NCI-H146 treated with DMSO at 0.1 percent for 48 hours (cell line): ENCODE results near the gene GPALPP1.
"Not testable (repeated sequence)": the region's sequence is repeated elsewhere in the genome, so short reads cannot be mapped to it uniquely, and the experiment has no call there.

Experiments used
- DNase-seq: peaks from one replicate; lab custom pipeline; 2025; ENCODE audit not compliant: unreplicated experiment; lab: John Stamatoyannopoulos, UW

Gene GPALPP1

DNA sequence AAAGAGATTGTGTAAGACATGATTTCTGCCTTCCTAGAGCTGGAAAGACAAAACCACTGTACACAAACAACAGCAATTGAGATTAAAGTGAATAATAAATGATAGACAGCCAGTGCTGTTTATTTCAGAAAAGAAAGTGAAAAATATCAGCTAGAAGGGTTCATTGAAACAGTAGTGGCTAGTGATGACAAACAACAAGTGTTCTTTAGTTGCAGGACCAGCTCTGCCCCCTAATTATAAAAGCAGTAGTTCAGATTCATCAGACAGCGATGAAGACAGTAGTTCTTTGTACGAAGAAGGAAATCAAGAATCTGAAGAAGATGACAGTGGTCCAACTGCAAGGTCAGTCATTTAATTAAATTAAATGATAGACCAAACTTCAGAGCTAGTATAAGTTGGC is 14.8 kb downstream of the GPALPP1 start:
- DNase-seq: no peak

DNA sequence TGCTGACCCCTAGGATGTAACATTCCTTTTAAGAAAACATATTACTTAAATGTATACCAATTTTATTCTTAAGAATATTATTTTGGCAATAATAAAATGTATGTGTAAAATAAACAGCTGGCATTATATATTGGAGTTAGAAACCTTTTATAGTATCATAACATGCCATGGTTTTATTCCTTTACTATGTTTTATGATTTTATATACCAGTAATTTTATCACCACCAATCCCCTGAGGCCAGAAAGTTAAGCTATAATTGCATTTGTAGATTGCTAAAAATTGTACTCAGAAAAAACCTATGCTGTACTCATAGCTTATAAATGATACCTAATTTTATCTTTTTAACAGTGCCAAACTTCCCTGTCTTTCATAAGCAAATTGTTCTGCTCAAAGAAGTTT is 17.9 kb downstream of the GPALPP1 start:
- DNase-seq: no peak

DNA sequence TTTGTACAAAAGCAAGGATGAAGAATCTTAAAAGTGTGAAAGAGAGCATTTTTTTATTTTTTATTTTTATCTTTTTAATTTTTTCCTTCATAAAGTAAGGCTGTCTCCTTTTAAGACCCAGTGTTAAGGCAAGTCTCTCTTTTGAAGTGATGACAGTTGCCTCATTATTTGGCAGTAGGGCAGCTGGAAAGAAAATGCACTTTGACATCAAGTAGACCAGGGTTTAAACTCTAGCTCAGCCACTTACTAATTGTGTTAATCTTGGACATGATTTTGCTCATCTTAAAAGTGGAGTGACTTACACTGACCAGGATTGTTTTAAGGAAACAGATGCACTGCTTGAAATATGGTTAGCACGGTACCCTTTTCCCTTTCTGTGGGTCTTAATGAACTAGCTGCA is 18.5 kb downstream of the GPALPP1 start:
- no peak for DNase-seq

- DNase-seq: no peak
Observed at GRCh38 chr13:45011198-45011597, 21.9 kb downstream of the GPALPP1 start.

DNA sequence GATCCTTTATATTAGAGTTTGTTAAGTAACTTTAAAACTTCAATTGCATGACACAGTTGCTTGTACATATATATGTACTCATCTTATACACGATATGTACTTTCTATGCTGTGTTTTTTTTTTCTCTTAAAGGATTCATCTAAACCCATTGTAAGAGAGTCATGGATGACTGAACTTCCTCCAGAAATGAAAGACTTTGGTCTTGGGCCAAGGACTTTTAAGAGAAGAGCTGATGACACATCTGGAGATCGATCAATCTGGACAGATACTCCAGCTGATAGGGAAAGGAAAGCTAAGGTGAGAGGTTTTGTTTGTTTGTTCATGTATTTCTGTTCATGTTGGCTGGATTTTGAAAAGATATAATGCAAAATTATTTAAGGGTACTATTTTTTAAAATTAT is 26.0 kb downstream of the GPALPP1 start:
- DNase-seq: no peak

GRCh38 chr13:45016792-45017425 is 27.6 kb downstream of the GPALPP1 start:
- no peak for DNase-seq

DNA sequence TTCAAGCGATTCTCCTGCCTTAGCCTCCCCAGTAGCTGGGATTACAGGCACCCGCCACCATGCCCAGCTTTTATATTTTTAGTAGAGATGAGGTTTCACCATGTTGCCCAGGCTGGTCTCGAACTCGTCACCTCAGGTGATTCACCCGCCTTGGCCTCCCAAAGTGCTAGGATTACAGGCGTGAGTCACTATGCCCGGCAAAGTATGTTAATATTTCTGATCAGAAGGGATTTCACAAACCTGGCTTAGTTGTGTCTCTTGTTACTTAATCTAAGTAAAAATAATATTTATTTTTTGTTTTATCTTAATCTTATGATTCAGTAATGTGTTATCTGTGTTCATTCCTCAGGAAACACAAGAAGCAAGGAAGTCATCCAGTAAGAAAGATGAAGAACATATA is 30.6 kb downstream of the GPALPP1 start:
- not testable (repeated sequence) for DNase-seq

DNA sequence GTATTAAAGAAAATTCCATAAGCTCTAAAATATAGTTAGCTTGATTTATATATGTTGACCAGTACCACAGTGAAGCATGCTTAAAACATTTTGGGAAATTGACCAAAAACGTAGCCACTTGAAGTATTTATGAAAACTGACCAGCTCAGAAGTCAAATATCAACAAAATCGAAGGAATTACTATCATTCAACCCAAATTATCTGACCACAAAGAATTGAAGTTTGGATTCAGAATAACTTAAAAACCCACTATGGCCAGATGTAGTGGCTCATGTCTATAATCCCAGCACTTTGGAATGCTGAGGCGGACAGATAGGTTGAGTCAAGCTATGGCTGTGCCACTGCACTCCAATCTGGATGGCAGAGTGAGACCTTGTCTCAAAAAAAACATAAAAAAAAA is 31.9 kb downstream of the GPALPP1 start:
- DNase-seq: no peak

- no peak for DNase-seq
Observed at GRCh38 chr13:45024847-45025246, 35.5 kb downstream of the GPALPP1 start.

GRCh38 chr13:45034342-45034741 is 45.0 kb downstream of the GPALPP1 start:
- no peak for DNase-seq

- DNase-seq: no peak
Observed at GRCh38 chr13:45036206-45036605, 46.9 kb downstream of the GPALPP1 start.

GRCh38 chr13:45040173-45040572 is 50.8 kb downstream of the GPALPP1 start:
- DNase-seq: no peak

GRCh38 chr13:45040622-45041021 is 51.3 kb downstream of the GPALPP1 start:
- no peak for DNase-seq

DNA sequence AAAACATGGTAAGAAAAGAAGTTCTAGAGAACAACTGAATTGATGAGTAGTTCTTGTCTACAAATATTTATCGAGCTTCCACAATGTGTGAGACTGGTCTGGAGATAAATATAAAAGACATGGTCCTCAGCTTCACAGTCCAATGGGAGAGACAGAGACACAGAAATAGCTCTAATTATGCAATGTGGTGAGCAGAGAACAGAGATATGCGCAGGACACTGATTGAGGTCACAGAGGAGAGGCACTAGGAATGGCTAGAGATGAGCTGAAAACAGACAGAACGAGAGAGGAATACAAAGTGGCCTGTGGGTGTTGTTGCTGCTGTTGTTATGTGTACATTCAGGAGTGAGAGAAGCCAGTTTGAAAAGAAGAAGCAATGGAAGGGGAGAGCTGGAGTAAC is 53.2 kb downstream of the GPALPP1 start:
- DNase-seq: no peak

- DNase-seq: no peak
Observed at GRCh38 chr13:45046445-45046844, 57.1 kb downstream of the GPALPP1 start.

DNA sequence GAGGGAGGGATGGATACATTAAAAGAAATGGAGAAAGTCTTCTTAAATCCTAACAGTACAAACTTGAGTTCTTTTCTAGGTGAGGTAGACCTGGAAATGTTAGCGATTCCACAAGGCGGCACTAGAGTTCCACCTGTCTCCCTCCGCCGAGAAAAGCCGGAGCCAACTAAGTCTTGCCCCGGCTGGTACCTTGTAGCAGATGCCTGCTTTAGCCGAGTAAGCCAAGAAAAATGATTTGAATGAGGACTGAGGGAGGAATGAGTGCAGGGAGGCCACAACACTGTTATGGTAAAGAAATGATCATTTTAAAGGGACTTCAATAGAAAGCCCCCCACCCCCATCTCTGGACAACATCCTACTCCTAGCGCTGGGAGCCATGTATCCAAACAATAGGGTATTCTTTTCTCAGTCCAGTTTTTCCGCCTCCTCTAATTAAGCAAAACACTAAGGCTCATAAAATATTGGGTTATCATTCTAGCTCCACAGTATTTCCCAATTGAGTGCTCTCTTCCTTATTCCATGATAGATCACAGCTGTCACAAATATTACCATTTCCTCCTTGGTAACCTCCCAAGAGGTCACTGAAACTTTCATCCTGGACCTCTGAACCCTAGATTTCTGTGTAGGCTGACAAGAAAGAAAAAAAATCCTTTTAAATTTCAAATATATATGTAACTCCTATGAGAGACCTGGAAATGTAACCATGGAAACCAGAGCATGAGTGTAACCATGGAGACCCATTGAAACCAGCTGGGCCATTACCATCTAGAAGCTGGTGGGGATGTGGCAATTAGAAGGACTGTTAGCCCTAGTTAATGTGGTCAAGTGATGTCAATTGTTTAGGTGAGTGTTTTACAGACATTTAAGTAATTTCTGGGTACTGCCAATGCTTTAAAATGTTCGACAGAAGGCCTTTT is 58.3 kb downstream of the GPALPP1 start:
- DNase-seq: peak; percentile 65

DNA sequence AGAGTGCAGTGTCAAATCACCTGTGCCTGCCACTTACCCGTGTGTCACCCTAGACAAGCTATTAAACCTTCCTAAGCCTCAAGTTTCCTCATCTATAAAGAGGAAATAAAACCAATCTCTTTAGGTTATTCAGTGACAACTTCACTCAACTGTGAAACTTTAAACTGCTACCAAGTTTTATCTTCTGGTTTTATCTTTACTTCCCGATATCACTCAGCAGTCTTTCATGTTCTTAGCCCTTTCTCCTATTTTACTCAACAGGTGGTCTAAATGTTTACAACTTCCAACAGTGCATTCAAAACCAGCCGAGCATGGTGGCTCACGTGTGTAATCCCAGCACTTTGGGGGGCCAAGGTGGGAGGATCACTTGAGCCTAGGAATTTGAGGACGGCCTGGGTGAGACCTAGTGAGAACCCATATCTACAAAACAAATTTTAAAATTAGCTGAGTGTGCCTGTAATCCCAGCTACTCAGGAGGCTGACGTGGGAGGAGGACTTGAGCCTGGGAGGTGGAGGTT is 59.6 kb downstream of the GPALPP1 start:
- DNase-seq: no peak

GRCh38 chr13:45049478-45049877 is 60.1 kb downstream of the GPALPP1 start:
- DNase-seq: no peak

GRCh38 chr13:45051315-45051714 is 62.0 kb downstream of the GPALPP1 start:
- no peak for DNase-seq

GRCh38 chr13:45055198-45055901 is 66.0 kb downstream of the GPALPP1 start:
- no peak for DNase-seq

- DNase-seq: no peak
Observed at GRCh38 chr13:45055902-45056648, 66.7 kb downstream of the GPALPP1 start.
